Endothelial cell of umbilical vein (primary cell): ENCODE measurements around the gene RGP1. TPM values are rescaled to one million over a fixed set of nuclear protein-coding genes. Genes with fewer than 3 reads are reported as not detected.

ENCODE experiments used
- BruUV-seq: library from RNA; stranded (reverse); fragments of 400-500 nt; replicated peaks from 2 replicates; lab custom pipeline; 2021; lab: Mats Ljungman, UMichigan
- CTCF ChIA-PET: fragments of 300-600, 350-600 bp; sonication (Branson Sonifier 250); formaldehyde crosslinking; loops from one replicate; lab custom pipeline; 2021; ENCODE audit warnings: antibody characterized with exemption, inconsistent platforms; lab: Charles Lee
- POLR2A ChIA-PET: fragments of 300-600, 350-600 bp; sonication (Branson Sonifier 250); formaldehyde crosslinking; loops from one replicate; lab custom pipeline; 2021; ENCODE audit warnings: antibody characterized with exemption, inconsistent platforms; lab: Charles Lee
- DNase-seq: peaks from one replicate; pipeline ENCODE4 v3.0.0-alpha.2; 2011; ENCODE audit warnings: low read depth, low spot score
- FAIRE-seq: peaks from 2 replicates; lab custom pipeline; 2011; peaks lifted over from hg19 to GRCh38; lab: Jason Lieb, UNC
- H2AFZ ChIP-seq: 2 replicates; pipeline ENCODE4 v1.6.0; 2012; ENCODE audit warnings: low read depth, low read length, control low read depth, inconsistent platforms
- H3K27ac ChIP-seq: 2 replicates; pipeline ENCODE4 v1.5.1; 2011; ENCODE audit warnings: low read depth, mild to moderate bottlenecking, control low read depth, low read length, moderate library complexity; ENCODE audit not compliant: insufficient read depth
- H3K27me3 ChIP-seq, 2 experiments: 2 replicates each; pipeline versions ENCODE4 v1.6.0 to v1.6.1; 2011; ENCODE audit warnings: low read length in 2 of 2, mixed read lengths in 1 of 2; ENCODE audit not compliant: control insufficient read depth in 2 of 2, insufficient read depth in 2 of 2
- H3K36me3 ChIP-seq, 2 experiments: 2 replicates in 1 of 2; 3 replicates in 1 of 2; pipeline ENCODE4 v1.5.1; 2011; ENCODE audit warnings: low read length in 2 of 2, mild to moderate bottlenecking in 1 of 2, moderate library complexity in 1 of 2; ENCODE audit not compliant: control insufficient read depth in 2 of 2, insufficient read depth in 2 of 2; ENCODE audit errors: extremely low read depth in 1 of 2
- H3K4me1 ChIP-seq: 3 replicates; pipeline ENCODE4 v1.5.1; 2011; ENCODE audit warnings: mild to moderate bottlenecking, low read length; ENCODE audit not compliant: control insufficient read depth, insufficient read depth; ENCODE audit errors: extremely low read depth
- H3K4me2 ChIP-seq: 2 replicates; pipeline ENCODE4 v1.6.1; 2011; ENCODE audit warnings: low read length, control low read depth, mixed read lengths; ENCODE audit not compliant: insufficient read depth
- H3K4me3 ChIP-seq, 3 experiments: fragments of 200-600 bp in 1 of 3; sonication (generic), shearing (Covaris generic) in 1 of 3; replicated peaks in 1 of 3; 2 replicates each; pipeline ENCODE4 v1.5.1; 2011 to 2016; ENCODE audit warnings: control low read depth in 3 of 3, low read length in 3 of 3, mild to moderate bottlenecking in 2 of 3, inconsistent platforms in 1 of 3, low read depth in 1 of 3, moderate library complexity in 1 of 3; ENCODE audit not compliant: insufficient read depth in 1 of 3
- H3K79me2 ChIP-seq: 2 replicates; pipeline ENCODE4 v1.6.0; 2012; ENCODE audit warnings: low read length, inconsistent platforms; ENCODE audit not compliant: control insufficient read depth, insufficient read depth
- H3K9ac ChIP-seq: replicated peaks from 2 replicates; pipeline ENCODE3; 2011; ENCODE audit warnings: low read length, control low read depth; ENCODE audit not compliant: insufficient read depth; ENCODE audit errors: extremely low read depth
- H3K9me1 ChIP-seq: replicated peaks from 3 replicates; pipeline ENCODE4 v1.6.0; 2011; ENCODE audit warnings: mild to moderate bottlenecking, low read length; ENCODE audit not compliant: control insufficient read depth, insufficient read depth; ENCODE audit errors: extremely low read depth
- H3K9me3 ChIP-seq: replicated peaks from 2 replicates; pipeline ENCODE4 v1.5.1; 2012; ENCODE audit warnings: low read length, inconsistent platforms; ENCODE audit not compliant: control insufficient read depth, insufficient read depth
- H4K20me1 ChIP-seq: replicated peaks from 2 replicates; pipeline ENCODE3; 2011; ENCODE audit warnings: mild to moderate bottlenecking, low read length; ENCODE audit not compliant: control insufficient read depth, insufficient read depth; ENCODE audit errors: extremely low read depth
- EZH2 ChIP-seq: IDR thresholded peaks from 2 replicates; pipeline ENCODE4 v1.6.1; 2012; ENCODE audit warnings: borderline replicate concordance, low read depth, mild to moderate bottlenecking, moderate library complexity, low read length, inconsistent platforms; ENCODE audit not compliant: severe bottlenecking
- FOS ChIP-seq: IDR thresholded peaks from 2 replicates; pipeline ENCODE4 v1.6.1; 2011; ENCODE audit warnings: mild to moderate bottlenecking, low read length, moderate library complexity, borderline replicate concordance; ENCODE audit not compliant: insufficient read depth
- GATA2 ChIP-seq: IDR thresholded peaks from 2 replicates; pipeline ENCODE4 v1.7.0; 2011; ENCODE audit warnings: low read depth, mild to moderate bottlenecking, moderate library complexity, mixed read lengths, low read length; ENCODE audit not compliant: insufficient read length, insufficient read depth
- JUN ChIP-seq: IDR thresholded peaks from 2 replicates; pipeline ENCODE4 v1.6.1; 2011; ENCODE audit warnings: borderline replicate concordance, low read depth; ENCODE audit not compliant: insufficient read length, insufficient read depth
- MYC ChIP-seq: IDR thresholded peaks from one replicate; pipeline ENCODE4 v1.6.1; 2011; ENCODE audit warnings: mild to moderate bottlenecking, low read depth, low read length
- POLR2A ChIP-seq: IDR thresholded peaks from 2 replicates; pipeline ENCODE4 v1.6.1; 2012; ENCODE audit warnings: low read depth, mild to moderate bottlenecking, control low read depth, low read length
- POLR2AphosphoS5 ChIP-seq: IDR thresholded peaks from 2 replicates; pipeline ENCODE4 v1.6.1; 2012; ENCODE audit warnings: low read depth, mild to moderate bottlenecking, control low read depth, low read length, moderate library complexity; ENCODE audit not compliant: insufficient read depth
- dilution Hi-C: fragments of 300-500 bp; cut with MboI; formaldehyde crosslinking; loops from one replicate; pipeline ENCODE4 v1.15.0; 2019; ENCODE audit warnings: low sequenced_read_pairs; ENCODE audit not compliant: extremely low pct_ligation_motif_present
- intact Hi-C: fragments of 100-400 bp; cut with micrococcal nuclease; formaldehyde crosslinking; loops from one replicate; pipeline ENCODE4 v1.10.0; 2022
- polyA plus RNA-seq, 4 experiments: library from polyadenylated mRNA; depleted of rRNA in 3 of 4; stranded (reverse) in 3 of 4; unstranded in 1 of 4; fragments of >200 nt; gene quantifications; 2 replicates each; pipeline versions ENCODE4 v1.2.1 to v1.2.3, GENCODE V29; 2011 to 2012; ENCODE audit warnings: missing spikeins in 1 of 4
- total RNA-seq: library from RNA; stranded (reverse); gene quantifications from 2 replicates; pipeline ENCODE4 v1.2.3, GENCODE V29; 2021
- TF ChIP-seq, protein P1 (sequence below): IDR thresholded peaks from 2 replicates; pipeline ENCODE4 v1.6.1; 2011; ENCODE audit not compliant: insufficient read depth, insufficient read length
- TF ChIP-seq, protein P2 (sequence below), 2 donors: IDR thresholded peaks; 1 replicate in 1 of 2; 2 replicates in 1 of 2; pipeline ENCODE4 v1.5.1; 2011; ENCODE audit warnings: low read length in 2 of 2, mild to moderate bottlenecking in 2 of 2, moderate library complexity in 2 of 2, control low read depth in 1 of 2, inconsistent platforms in 1 of 2, low read depth in 1 of 2; ENCODE audit not compliant: insufficient read depth in 1 of 2; ENCODE audit errors: extremely low read depth in 1 of 2

The RGP1 gene
- total and polyA plus RNA-seq, 2 donors (not counting 3 experiments of a cell fraction or from before 2014, with no cell fraction given) = 15.0 to 29.0 TPM

DNA sequence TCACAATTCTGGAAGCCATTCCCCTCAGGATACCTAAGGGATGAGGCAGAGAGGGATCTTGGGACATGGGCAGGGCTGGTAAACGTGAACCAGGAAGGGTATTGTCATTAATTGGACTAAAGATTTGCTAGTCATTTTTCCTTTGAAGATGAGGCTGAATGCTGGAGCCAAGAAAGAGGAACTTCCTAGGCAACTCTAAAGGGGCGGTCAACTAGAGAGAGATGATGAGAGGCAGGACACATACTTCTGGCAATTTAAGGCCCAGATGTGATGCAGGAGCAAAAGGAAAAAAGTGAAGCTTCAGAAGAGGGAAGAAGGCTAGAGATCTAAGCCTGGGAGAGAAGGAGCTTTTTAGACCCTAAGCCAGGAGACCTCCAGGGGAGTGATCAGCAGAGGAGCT, 5.6 kb upstream of the RGP1 start:
- H3K4me3 ChIP-seq = no peak overlapping the region
- H3K27ac ChIP-seq = no peak overlapping the region
- CTCF ChIA-PET = interaction anchor here (0.9 to 7.2 kb wide), 7 partner anchors 7 to 83 kb away, joined by 3 to 86 read pairs (median 6); partner anchors contain the start of gene MSMP
- no peak overlapping the region for H3K4me2 ChIP-seq
- H2AFZ ChIP-seq = no peak overlapping the region
- FAIRE-seq (no peak), DNase-seq (no peak)
- dilution Hi-C loops (no loop called here), intact Hi-C loops (no loop called here)
- no peaks in the 10 kb centered on the region for H4K20me1 ChIP-seq
- no TSS peak for BruUV-seq
- H3K27me3 ChIP-seq = no peaks in the 10 kb centered on the region
- POLR2A ChIA-PET = interaction anchor here (0.7 to 1.4 kb wide), 2 partner anchors 11 to 14 kb away, joined by 5 read pairs; partner anchors contain the start of genes CREB3 and TLN1
- peaks cover 86% of the 10 kb centered on the region for H3K79me2 ChIP-seq
- H3K9me3 ChIP-seq = no peaks in the 10 kb centered on the region
- H3K4me1 ChIP-seq = peaks cover 28% of the 10 kb centered on the region
- H3K9ac ChIP-seq = no peak overlapping the region
- peaks cover 38 to 50% of the 10 kb centered on the region in 2 experiments for H3K36me3 ChIP-seq
- no peaks in the 10 kb centered on the region for H3K9me1 ChIP-seq
- TF ChIP-seq GATA2 = no peak
- TF ChIP-seq, protein P1, sequence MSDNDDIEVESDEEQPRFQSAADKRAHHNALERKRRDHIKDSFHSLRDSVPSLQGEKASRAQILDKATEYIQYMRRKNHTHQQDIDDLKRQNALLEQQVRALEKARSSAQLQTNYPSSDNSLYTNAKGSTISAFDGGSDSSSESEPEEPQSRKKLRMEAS = no peak
- no peak for TF ChIP-seq POLR2A
- no peak for TF ChIP-seq POLR2AphosphoS5
- no peak for TF ChIP-seq JUN
- TF ChIP-seq MYC = no peak
- TF ChIP-seq, protein P2, sequence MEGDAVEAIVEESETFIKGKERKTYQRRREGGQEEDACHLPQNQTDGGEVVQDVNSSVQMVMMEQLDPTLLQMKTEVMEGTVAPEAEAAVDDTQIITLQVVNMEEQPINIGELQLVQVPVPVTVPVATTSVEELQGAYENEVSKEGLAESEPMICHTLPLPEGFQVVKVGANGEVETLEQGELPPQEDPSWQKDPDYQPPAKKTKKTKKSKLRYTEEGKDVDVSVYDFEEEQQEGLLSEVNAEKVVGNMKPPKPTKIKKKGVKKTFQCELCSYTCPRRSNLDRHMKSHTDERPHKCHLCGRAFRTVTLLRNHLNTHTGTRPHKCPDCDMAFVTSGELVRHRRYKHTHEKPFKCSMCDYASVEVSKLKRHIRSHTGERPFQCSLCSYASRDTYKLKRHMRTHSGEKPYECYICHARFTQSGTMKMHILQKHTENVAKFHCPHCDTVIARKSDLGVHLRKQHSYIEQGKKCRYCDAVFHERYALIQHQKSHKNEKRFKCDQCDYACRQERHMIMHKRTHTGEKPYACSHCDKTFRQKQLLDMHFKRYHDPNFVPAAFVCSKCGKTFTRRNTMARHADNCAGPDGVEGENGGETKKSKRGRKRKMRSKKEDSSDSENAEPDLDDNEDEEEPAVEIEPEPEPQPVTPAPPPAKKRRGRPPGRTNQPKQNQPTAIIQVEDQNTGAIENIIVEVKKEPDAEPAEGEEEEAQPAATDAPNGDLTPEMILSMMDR (IDR thresholded peaks at IDR 0.05; ENCODE audit: extremely low read depth in 1 of 2, insufficient read depth in 1 of 2, low read depth in 1 of 2, low read length in 2 of 2) = no peak
- TF ChIP-seq EZH2 = no peak
- no peak for TF ChIP-seq FOS
